Kidney epithelial cell (primary cell): Measurements from ENCODE around the gene HDAC9. TPM values are rescaled to one million over a fixed set of nuclear protein-coding genes. Genes with fewer than 3 reads are reported as not detected.

ENCODE experiments used
- DNase-seq: peaks from one replicate; pipeline ENCODE4 v3.0.0-alpha.2; 2010; ENCODE audit warnings: low read depth
- H3K27me3 ChIP-seq: 2 replicates; pipeline ENCODE4 v1.6.0; 2011; ENCODE audit warnings: low read length; ENCODE audit not compliant: control insufficient read depth, insufficient read depth
- H3K36me3 ChIP-seq: 2 replicates; pipeline ENCODE4 v1.5.1; 2011; ENCODE audit warnings: low read length; ENCODE audit not compliant: control insufficient read depth, insufficient read depth
- H3K4me3 ChIP-seq: 2 replicates; pipeline ENCODE4 v1.5.1; 2011; ENCODE audit warnings: low read depth, mild to moderate bottlenecking, control low read depth, low read length
- CTCF ChIP-seq: IDR thresholded peaks from 2 replicates; pipeline ENCODE4 v1.5.1; 2011; ENCODE audit warnings: mild to moderate bottlenecking, moderate library complexity, low read length, control low read depth, inconsistent platforms; ENCODE audit not compliant: insufficient read depth, poor library complexity, severe bottlenecking
- total RNA-seq: library from RNA; depleted of rRNA; stranded (reverse); fragments of >200 nt; gene quantifications from 2 replicates; pipeline ENCODE4 v1.2.3, GENCODE V29; 2015

The HDAC9 gene
- total RNA-seq, 1 donor from 2014 or later = 84.5 TPM

GRCh38 chr7:18541871-18542212, 46.3 kb downstream of the HDAC9 start:
- no peak for TF ChIP-seq CTCF
- no peak for DNase-seq

GRCh38 chr7:18546576-18546975, 51.0 kb downstream of the HDAC9 start:
- DNase-seq = no peak
- no peaks in the 10 kb centered on the region for H3K27me3 ChIP-seq
- no peak for TF ChIP-seq CTCF
- peaks cover 1% of the 10 kb centered on the region for H3K36me3 ChIP-seq
- H3K4me3 ChIP-seq = no peak overlapping the region

More at GRCh38 chr7:18541871-18542212, 46.3 kb downstream of the HDAC9 start:
- Histone ChIP-seq H3K36me3 (peaks cover 1% of the 10 kb centered on the region), H3K4me3 (no peak overlapping the region), H3K27me3 (no peaks in the 10 kb centered on the region)

- no peak for TF ChIP-seq CTCF
- no peak overlapping the region for H3K4me3 ChIP-seq
- no peak for DNase-seq
- H3K27me3 ChIP-seq = no peaks in the 10 kb centered on the region
- H3K36me3 ChIP-seq = peaks cover 1% of the 10 kb centered on the region
Observed at GRCh38 chr7:18547509-18548187, 52.1 kb downstream of the HDAC9 start.

GRCh38 chr7:18548534-18548933, 53.0 kb downstream of the HDAC9 start:
- H3K4me3 ChIP-seq = no peak overlapping the region
- no peaks in the 10 kb centered on the region for H3K36me3 ChIP-seq
- no peaks in the 10 kb centered on the region for H3K27me3 ChIP-seq
- TF ChIP-seq CTCF = no peak
- DNase-seq = no peak

GRCh38 chr7:18550574-18550973, 55.0 kb downstream of the HDAC9 start:
- DNase-seq = no peak

More at GRCh38 chr7:18550574-18550973, 55.0 kb downstream of the HDAC9 start:
- Histone ChIP-seq H3K4me3 (no peak overlapping the region), H3K36me3 (no peaks in the 10 kb centered on the region), H3K27me3 (no peaks in the 10 kb centered on the region)
- no peak for TF ChIP-seq CTCF
